NCI-H2196 treated with DMSO at 0.1 percent for 48 hours (cell line): ENCODE data around the gene PALM3.
A peak's percentile ranks its signal among the peaks of the same experiment; 100 is the strongest.

ENCODE experiments used
- DNase-seq: peaks from one replicate; lab custom pipeline; 2025; ENCODE audit not compliant: unreplicated experiment; lab: John Stamatoyannopoulos, UW

PALM3 gene

DNA sequence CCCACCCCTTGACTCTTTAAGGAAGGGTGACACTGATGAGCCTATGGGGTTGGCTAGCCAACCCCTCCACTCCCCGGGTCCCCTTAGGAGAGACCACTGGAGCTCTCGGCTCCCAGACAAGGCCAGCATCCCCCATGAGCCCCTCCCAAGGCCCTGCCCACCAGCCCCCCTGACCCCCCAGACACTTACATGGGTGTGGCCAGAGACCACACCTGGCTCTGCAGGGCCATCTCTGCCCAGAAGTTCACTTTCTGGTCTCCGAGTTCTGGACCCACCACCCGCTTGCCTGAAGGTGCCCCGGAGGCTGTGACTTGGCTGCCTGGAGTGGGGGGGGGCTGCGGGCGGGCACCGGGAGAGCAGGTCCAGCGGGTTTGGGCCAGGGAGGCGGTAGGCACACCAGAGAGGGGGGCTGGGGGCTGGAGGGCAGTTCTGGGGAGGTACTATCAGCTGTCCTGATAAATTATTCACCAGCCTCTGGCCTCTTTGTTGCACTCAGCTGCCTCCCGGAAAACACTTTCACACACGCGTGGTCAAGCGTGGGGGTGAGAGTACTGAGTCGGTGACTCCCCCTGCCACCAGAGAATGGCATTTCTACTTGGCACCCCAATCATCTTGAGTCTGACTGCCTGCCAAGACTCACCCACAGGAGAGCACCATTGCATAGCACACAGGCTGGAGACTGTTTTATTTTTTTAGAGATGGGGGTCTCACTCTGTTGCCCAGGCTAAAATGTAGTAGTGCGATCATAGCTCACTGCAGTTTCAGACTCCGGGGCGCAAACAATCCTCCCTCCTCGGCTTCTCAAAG lies at the start of gene PALM3:
PALM3 (minus strand) TSS at position 326 of the 807 bp plus-strand sequence; CDS start at position 230, 96 bp downstream.
- no peak for DNase-seq

- DNase-seq, result no peak
These were observed 49.6 kb upstream of the PALM3 start for GRCh38 chr19:14111486-14111885.

DNA sequence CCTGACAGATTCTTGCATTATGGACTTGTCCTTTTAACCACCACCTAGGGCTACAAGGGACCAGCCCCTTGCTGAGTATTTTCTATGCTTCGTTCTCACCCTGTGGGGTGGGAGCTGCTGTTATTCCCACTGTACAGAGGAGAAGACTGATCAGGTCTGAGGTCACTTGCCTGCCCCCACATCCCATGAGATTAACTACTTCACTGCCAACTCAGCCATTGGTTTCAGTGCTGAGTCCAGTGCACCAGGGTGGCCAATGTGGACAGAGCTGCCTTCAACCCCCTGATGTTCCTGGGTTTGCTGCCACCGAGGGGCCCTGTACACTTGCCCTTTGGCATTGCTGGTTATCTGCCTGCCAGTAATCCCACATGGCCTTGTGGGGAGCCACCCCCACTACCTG lies 48.8 kb upstream of the PALM3 start:
- no peak for DNase-seq

DNA sequence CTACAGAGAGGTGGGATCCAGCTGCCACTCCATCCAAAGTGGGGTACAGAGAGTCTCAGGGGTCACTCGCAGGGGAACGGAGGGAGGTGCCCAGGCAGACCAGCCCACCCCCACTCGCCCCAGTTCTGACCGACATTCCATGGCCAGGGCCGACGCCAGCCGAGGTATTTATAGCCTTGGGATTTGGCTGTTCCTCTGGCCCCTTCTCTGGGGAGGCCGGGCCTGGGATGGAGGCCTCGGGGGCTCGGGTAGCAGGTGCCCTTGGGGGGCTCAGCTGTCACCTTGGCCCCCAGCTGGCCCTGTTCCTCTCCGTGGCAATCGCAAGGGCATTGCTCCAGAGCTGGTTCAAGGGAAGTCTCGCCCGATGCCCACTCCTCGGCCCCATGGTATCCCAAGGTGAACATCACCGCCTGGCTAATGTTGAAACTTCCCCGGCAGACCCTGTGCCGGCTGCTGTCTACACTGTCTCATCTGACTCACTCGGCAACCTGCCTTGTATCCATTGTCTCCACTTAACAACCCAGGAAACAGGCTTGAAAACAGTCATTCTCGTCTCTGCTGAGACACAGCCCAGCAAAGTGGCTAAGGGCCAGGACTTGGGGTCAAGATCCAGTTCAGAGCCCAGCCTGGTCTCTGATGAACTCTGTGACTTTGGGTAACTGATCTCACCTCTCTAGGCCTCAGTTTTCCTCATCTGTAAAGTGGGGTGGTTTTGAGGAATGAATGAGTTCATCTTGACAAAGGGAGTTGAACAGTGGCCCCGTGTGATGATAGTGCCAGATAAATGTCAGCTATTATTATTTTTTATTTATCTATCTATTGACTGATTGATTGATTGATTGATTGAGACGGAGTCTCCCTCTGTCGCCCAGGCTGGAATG lies 45.9 kb upstream of the PALM3 start:
- DNase-seq, result no peak

GRCh38 chr19:14106840-14107239 lies 45.0 kb upstream of the PALM3 start:
- no peak for DNase-seq

- no peak for DNase-seq
These were observed 43.8 kb upstream of the PALM3 start for GRCh38 chr19:14105680-14106079.

DNA sequence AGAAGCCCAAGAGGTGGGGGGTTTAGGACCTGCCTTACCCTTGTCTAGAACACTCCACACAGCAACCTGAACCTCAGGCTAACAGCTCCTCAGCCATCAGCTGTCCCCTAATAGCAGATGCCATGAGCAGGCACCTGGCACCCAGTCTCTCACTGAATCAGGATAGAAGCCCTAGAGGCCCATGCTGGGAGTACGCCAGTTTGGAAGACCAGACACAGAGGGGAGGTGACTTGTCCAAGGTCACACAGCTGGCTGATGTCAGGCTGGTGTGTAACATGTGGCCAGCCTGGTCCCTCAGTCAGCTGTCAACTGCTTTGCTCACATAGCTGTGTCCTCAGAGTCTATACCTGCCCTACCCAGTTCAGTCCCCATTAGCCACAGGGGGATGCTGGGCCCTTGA lies 41.4 kb upstream of the PALM3 start:
- no peak for DNase-seq

- no peak for DNase-seq
These were observed 40.9 kb upstream of the PALM3 start for GRCh38 chr19:14102756-14103155.

- no peak for DNase-seq
These were observed 40.3 kb upstream of the PALM3 start for GRCh38 chr19:14102102-14102696.

DNA sequence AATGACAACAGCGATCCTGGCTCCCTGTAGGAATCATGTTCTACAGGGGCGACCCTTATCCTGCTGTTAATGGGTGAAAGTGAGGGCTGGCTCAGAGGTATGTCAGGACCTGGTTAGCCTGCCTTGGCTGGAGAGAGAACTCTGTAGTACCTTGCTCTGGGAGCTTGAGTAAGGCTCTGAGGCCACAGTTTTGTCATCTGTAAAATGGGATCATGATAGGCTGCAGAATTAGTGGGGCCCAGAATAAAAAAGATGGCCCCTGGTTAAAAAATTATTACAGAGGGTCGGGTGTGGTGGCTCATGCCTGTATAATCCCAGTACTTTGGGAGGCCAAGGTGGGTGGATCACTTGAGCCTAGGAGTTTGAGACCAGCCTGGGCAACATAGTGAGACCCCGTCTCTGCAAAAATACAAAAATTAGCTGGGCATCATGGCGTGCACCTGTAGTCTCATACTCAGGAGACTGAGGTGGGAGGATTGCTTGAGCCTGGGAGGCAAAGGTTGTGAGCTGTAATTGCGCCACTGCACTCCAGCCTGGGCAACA lies 39.2 kb upstream of the PALM3 start:
- DNase-seq, result no peak

GRCh38 chr19:14097532-14098151 lies 35.8 kb upstream of the PALM3 start:
- no peak for DNase-seq

- DNase-seq, result no peak
These were observed 34.6 kb upstream of the PALM3 start for GRCh38 chr19:14096272-14096992.

GRCh38 chr19:14094854-14095253 lies 33.0 kb upstream of the PALM3 start:
- no peak for DNase-seq

DNA sequence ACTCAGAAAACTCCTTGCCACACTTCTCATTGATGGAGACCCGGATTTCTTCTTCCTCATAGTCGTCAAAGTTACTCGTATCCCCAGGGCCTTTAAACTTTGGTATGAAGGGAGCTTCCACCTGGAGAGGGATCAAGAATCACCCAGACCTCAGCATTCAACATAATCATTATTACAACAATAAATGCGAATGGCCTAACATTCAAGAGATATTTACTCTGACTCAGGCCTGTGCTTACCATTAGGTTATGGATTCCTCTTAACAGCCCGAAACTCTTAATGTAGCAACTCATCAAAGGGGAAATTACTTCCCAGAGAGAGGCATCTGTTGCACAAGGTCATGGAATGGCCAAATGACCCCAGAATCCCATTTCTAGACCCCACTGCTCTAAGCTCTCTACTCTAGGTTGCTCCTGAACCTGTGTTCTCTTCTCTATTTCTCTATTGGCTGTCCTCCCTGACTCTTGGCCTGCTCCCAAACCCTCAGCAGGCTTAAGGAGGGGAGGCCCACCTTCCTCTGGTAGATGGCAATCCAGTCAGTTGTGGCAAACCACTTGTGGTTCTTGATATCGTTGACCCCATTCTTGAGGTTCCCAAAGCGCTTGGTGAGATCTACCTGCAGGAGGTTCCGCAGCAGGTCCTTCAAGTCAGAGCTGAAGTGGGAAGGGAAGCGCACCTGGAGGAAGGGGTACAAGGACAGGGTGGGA lies 31.4 kb upstream of the PALM3 start:
- no peak for DNase-seq

GRCh38 chr19:14091813-14092462 lies 30.1 kb upstream of the PALM3 start:
- DNase-seq, result no peak

- DNase-seq, result peak; percentile 86
These were observed 29.4 kb upstream of the PALM3 start for GRCh38 chr19:14091081-14091812.

DNA sequence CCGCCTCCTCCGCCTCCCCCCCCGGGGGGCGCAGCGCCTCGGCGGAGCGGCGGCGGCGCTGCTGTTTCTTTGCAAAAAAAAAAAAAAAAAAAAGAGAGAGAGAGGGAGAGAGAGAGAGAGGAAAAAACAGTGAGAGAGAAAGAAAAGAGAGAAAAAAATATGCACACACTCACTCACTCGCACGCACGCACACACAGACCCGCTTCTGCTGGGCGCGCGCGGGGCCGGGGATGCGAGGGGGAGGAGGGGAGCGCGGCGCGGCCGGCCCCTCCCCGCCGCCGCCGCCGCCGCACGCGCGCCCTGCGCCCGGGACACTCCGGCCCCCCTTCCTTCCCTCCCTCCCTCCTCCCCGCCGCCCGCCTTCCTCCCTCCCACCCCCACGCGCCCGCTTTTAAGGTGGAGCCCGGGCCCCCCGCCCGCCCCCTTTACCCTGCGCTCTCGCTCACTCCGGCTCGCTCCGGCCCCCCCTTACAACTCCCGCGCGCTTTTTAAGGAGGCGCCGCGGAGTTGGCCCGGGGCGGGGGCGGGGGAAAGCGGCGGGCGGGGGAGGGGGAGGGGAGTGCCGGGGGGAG lies 28.7 kb upstream of the PALM3 start, which contains the start of gene SAMD1:
SAMD1 (minus strand) TSS at position 243 of the 572 bp plus-strand sequence.
- peak; percentile 86 for DNase-seq
